Measurements from ENCODE around the gene P4HA1.
"Not testable (repeated sequence)": the region's sequence is repeated elsewhere in the genome, so short reads cannot be mapped to it uniquely, and the experiment has no call there.

P4HA1 gene

DNA sequence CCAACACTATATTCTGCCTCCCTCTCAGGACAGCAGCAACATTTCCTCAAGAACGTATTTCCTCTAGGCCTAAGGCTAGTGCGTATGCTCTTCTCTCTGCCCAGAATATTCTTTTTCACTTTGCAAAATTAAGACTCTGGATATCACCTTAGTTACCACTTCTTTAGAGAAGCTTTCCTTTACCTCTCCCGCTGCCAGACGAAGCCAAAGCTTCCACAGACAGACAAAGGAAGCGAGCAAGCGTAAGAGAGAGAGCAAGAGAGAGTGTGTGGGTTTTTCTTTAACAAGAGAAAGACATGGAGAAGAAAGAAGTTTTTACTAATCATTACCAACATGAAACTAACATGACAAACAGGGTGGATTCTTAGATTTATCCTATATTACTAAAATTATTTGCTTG, 64.1 kb downstream of the P4HA1 start:
- H3K9me3 ChIP-seq (ENCODE audit: control insufficient read depth, insufficient read depth, low read length), result no peaks in the 10 kb centered on the region
- H3K4me1 ChIP-seq (ENCODE audit: control insufficient read depth, insufficient read depth, low read length), result no peaks in the 10 kb centered on the region
- no peaks in the 10 kb centered on the region for H3K27me3 ChIP-seq (ENCODE audit: control insufficient read depth, insufficient read depth, low read length)
- H3K36me3 ChIP-seq (ENCODE audit: control insufficient read depth, insufficient read depth, low read length), result no peaks in the 10 kb centered on the region
- H3K9ac ChIP-seq (ENCODE audit: low read depth, low read length), result peak overlapping the region; percentile 24
- no peak overlapping the region for H3K4me3 ChIP-seq (ENCODE audit: low read depth, low read length)

DNA sequence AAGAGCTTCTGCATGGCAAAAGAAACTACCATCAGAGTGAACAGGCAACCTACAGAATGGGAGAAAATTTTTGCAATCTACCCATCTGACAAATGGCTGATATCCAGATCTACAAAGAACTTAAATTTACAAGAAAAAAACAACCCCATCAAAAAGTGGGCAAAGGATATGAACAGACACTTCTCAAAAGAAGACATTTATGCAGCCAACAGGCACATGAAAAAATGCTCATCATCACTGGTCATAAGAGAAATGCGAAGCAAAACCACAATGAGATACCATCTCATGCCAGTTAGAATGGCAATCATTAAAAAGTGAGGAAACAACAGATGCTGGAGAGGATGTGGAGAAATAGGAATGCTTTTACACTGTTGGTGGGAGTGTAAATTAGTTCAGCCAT, 70.0 kb downstream of the P4HA1 start:
- H3K27me3 ChIP-seq (ENCODE audit: control insufficient read depth, insufficient read depth, low read length); H3K9me3 ChIP-seq (ENCODE audit: control insufficient read depth, insufficient read depth, low read length); H3K36me3 ChIP-seq (ENCODE audit: control insufficient read depth, insufficient read depth, low read length); H3K4me3 ChIP-seq (ENCODE audit: low read depth, low read length); H3K9ac ChIP-seq (ENCODE audit: low read depth, low read length); H3K4me1 ChIP-seq (ENCODE audit: control insufficient read depth, insufficient read depth, low read length): not testable (repeated sequence)

DNA sequence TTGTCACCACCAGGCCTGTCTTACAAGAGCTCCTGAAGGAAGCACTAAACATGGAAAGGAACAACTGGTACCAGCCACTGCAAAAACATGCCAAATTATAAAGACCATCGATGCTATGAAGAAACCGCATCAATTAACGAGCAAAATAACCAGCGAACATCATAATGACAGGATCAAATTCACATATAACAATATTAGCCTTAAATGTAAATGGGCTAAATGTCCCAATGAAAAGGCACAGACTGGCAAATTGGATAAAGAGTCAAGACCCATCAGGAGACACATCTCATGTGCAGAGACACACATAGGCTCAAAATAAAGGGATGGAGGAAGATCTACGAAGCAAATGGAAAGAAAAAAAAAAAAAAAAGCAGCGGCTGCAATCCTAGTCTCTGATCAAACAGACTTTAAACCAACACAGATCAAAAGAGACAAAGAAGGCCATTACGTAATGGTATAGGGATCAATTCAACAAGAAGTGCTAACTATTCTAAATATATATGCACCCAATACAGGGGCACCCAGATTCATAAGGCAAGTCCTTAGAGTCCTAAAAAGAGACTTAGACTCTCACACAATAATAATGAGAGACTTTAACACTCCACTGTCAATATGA, 73.1 kb downstream of the P4HA1 start:
- not testable (repeated sequence) for H3K4me1 ChIP-seq (ENCODE audit: control insufficient read depth, insufficient read depth, low read length); H3K9me3 ChIP-seq (ENCODE audit: control insufficient read depth, insufficient read depth, low read length); H3K9ac ChIP-seq (ENCODE audit: low read depth, low read length); H3K36me3 ChIP-seq (ENCODE audit: control insufficient read depth, insufficient read depth, low read length); H3K27me3 ChIP-seq (ENCODE audit: control insufficient read depth, insufficient read depth, low read length); H3K4me3 ChIP-seq (ENCODE audit: low read depth, low read length)

DNA sequence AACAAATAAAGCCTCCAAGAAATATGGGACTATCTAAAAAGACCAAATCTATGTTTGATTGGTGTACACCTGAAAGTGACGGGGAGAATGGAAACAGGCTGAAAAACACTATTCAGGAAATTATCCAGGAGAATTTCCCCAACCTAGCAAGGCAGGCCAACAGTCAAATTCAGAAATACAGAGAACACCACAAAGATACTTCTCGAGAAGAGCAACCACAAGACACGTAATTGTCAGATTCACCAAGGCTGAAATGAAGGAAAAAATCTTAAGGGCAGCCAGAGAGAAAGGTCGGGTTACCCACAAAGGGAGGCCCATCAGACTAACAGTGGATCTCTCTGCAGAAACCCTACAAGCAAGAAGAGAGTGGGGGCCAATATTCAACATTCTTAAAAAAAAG, 73.7 kb downstream of the P4HA1 start:
- H3K27me3 ChIP-seq (ENCODE audit: control insufficient read depth, insufficient read depth, low read length); H3K36me3 ChIP-seq (ENCODE audit: control insufficient read depth, insufficient read depth, low read length); H3K9ac ChIP-seq (ENCODE audit: low read depth, low read length); H3K4me3 ChIP-seq (ENCODE audit: low read depth, low read length); H3K4me1 ChIP-seq (ENCODE audit: control insufficient read depth, insufficient read depth, low read length); H3K9me3 ChIP-seq (ENCODE audit: control insufficient read depth, insufficient read depth, low read length): not testable (repeated sequence)

DNA sequence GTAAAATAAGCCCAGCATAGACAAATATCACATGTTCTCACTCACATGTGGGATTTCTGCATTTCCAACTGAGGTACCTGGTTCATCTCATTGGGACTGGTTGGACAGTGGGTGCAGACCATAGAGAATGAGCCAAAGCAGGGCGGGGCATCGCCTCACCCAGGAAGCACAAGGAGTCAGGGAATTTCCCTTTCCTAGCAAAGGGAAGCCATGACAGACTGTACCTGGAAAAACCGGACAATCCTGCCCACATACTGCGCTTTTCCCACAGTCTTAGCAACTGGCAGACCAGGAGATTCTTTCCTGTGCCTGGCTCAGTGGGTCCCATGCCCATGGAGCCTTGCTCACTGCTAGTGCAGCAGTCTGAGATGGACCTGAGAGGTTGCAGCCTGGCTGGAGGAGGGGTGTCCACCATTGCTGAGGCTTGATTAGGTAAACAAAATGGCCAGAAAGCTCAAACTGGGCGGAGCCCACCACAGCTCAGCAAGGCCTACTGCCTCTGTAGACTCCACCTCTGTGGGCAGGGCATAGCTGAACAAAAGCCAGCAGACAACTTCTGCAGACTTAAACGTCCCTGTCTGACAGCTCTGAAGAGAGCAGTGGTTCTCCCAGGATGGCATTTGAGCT, 75.0 kb downstream of the P4HA1 start:
- not testable (repeated sequence) for H3K4me3 ChIP-seq (ENCODE audit: low read depth, low read length); H3K4me1 ChIP-seq (ENCODE audit: control insufficient read depth, insufficient read depth, low read length); H3K36me3 ChIP-seq (ENCODE audit: control insufficient read depth, insufficient read depth, low read length); H3K9me3 ChIP-seq (ENCODE audit: control insufficient read depth, insufficient read depth, low read length); H3K9ac ChIP-seq (ENCODE audit: low read depth, low read length); H3K27me3 ChIP-seq (ENCODE audit: control insufficient read depth, insufficient read depth, low read length)

DNA sequence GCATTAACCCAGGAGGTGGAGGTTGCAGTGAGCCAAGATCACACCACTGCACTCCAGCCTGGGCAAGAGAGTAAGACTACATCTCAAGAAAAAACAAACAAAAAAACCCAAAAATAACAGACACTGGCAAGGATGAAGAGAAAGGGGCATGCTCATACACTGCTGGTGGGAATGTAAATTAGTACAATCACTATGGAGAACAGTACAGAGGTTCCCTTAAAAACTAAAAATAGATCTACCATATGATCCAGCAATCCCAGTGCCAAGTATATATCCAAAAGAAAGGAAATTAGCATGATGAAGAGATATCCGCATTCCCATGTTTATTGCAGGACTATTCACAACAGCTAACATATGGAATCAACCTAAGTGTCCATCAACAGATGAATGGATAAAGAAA, 75.6 kb downstream of the P4HA1 start:
- H3K27me3 ChIP-seq (ENCODE audit: control insufficient read depth, insufficient read depth, low read length), result no peaks in the 10 kb centered on the region
- no peak overlapping the region for H3K9ac ChIP-seq (ENCODE audit: low read depth, low read length)
- no peaks in the 10 kb centered on the region for H3K36me3 ChIP-seq (ENCODE audit: control insufficient read depth, insufficient read depth, low read length)
- H3K4me3 ChIP-seq (ENCODE audit: low read depth, low read length), result no peak overlapping the region
- H3K9me3 ChIP-seq (ENCODE audit: control insufficient read depth, insufficient read depth, low read length), result no peaks in the 10 kb centered on the region
- no peaks in the 10 kb centered on the region for H3K4me1 ChIP-seq (ENCODE audit: control insufficient read depth, insufficient read depth, low read length)

DNA sequence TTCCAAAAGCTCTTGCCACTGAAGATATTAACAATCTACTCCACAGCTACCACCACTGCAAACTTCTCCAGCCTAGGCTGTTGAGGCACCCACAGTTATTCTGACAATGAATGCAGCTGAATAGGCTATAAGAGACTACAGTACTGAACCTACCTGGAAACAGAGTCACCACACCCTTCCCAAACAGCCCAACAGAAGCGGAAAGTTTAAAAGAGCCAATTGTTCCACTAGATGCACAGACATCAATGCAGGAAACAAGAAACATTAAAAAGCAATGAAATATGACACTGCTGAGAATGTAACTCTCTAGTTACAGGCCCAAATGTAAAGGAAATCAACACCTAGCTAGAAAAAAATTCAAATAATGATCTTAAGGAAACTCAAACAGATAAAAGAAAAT, 77.6 kb downstream of the P4HA1 start:
- no peaks in the 10 kb centered on the region for H3K4me1 ChIP-seq (ENCODE audit: control insufficient read depth, insufficient read depth, low read length)
- H3K4me3 ChIP-seq (ENCODE audit: low read depth, low read length), result no peak overlapping the region
- no peaks in the 10 kb centered on the region for H3K36me3 ChIP-seq (ENCODE audit: control insufficient read depth, insufficient read depth, low read length)
- H3K9me3 ChIP-seq (ENCODE audit: control insufficient read depth, insufficient read depth, low read length), result no peaks in the 10 kb centered on the region
- H3K27me3 ChIP-seq (ENCODE audit: control insufficient read depth, insufficient read depth, low read length), result no peaks in the 10 kb centered on the region
- no peak overlapping the region for H3K9ac ChIP-seq (ENCODE audit: low read depth, low read length)

DNA sequence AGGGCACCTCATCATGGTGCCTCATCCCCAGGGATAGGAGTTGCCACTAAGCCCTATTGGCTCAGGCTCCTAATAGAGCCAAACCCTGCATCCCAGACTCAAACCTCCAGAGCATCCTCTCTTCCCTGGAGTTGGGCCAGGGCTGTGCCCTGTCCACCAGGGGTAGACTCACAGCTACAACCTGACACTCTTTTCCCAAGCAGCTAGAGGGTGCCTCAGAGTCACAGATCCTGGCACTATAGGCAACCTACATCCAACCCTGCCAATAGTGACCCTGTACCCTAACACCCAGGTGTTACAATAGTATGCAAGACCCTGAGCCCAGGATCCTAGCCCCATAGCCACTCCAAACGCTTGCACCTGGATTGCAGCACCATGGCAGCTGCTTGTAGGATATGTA, 78.0 kb downstream of the P4HA1 start:
- no peaks in the 10 kb centered on the region for H3K27me3 ChIP-seq (ENCODE audit: control insufficient read depth, insufficient read depth, low read length)
- H3K4me1 ChIP-seq (ENCODE audit: control insufficient read depth, insufficient read depth, low read length), result no peaks in the 10 kb centered on the region
- H3K9me3 ChIP-seq (ENCODE audit: control insufficient read depth, insufficient read depth, low read length), result no peaks in the 10 kb centered on the region
- no peaks in the 10 kb centered on the region for H3K36me3 ChIP-seq (ENCODE audit: control insufficient read depth, insufficient read depth, low read length)
- H3K9ac ChIP-seq (ENCODE audit: low read depth, low read length), result no peak overlapping the region
- H3K4me3 ChIP-seq (ENCODE audit: low read depth, low read length), result no peak overlapping the region

DNA sequence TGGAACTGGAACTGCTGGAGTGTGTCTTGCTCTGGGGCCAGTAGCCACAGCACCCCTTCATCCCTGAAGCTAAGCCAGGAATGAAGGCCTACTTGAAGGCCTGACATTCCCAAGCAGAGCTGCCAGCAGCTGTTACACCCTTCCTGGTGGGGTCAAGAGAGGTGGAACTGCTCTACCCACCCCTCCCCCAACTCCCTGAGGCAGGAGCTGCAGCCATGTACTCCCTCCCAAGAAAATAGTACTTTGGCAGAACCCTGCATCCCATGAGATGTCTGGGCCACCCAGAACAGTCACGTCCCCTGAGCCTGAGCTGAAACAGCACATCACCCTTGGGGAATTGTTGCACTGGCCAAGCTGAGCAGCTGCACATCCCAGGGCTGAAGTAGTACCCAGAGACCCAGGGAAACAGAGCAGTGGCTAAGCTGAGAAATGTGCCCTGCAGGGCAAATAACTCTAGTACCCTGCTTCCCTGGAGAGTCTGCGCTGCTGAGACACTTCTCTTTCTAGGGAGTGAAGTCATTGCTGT, 78.6 kb downstream of the P4HA1 start:
- no peak overlapping the region for H3K9ac ChIP-seq (ENCODE audit: low read depth, low read length)
- no peaks in the 10 kb centered on the region for H3K4me1 ChIP-seq (ENCODE audit: control insufficient read depth, insufficient read depth, low read length)
- no peak overlapping the region for H3K4me3 ChIP-seq (ENCODE audit: low read depth, low read length)
- no peaks in the 10 kb centered on the region for H3K9me3 ChIP-seq (ENCODE audit: control insufficient read depth, insufficient read depth, low read length)
- no peaks in the 10 kb centered on the region for H3K27me3 ChIP-seq (ENCODE audit: control insufficient read depth, insufficient read depth, low read length)
- H3K36me3 ChIP-seq (ENCODE audit: control insufficient read depth, insufficient read depth, low read length), result no peaks in the 10 kb centered on the region

DNA sequence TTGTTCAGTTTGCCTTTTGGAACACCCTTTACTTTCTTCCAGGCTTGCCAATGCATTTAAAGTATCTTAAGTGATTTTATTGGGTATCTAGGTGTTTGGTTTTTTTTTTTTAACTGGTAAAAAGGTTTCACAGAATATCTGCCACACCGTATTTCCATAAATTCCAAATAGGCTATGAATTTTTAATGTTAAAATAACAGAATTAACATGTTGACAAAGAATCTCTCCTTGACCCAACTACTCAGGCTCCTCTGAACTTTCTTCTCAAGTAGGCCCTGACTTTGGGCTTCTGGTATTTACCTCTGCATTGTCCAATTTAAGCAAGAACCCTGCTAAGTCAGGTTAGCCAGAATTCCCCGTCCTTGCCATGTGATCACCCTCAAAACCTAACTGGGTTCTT, 80.9 kb downstream of the P4HA1 start:
- Histone ChIP-seq H3K27me3 (ENCODE audit: control insufficient read depth, insufficient read depth, low read length) (no peaks in the 10 kb centered on the region), H3K4me3 (ENCODE audit: low read depth, low read length) (no peak overlapping the region), H3K9ac (ENCODE audit: low read depth, low read length) (no peak overlapping the region), H3K9me3 (ENCODE audit: control insufficient read depth, insufficient read depth, low read length) (no peaks in the 10 kb centered on the region), H3K36me3 (ENCODE audit: control insufficient read depth, insufficient read depth, low read length) (no peaks in the 10 kb centered on the region), H3K4me1 (ENCODE audit: control insufficient read depth, insufficient read depth, low read length) (no peaks in the 10 kb centered on the region)

DNA sequence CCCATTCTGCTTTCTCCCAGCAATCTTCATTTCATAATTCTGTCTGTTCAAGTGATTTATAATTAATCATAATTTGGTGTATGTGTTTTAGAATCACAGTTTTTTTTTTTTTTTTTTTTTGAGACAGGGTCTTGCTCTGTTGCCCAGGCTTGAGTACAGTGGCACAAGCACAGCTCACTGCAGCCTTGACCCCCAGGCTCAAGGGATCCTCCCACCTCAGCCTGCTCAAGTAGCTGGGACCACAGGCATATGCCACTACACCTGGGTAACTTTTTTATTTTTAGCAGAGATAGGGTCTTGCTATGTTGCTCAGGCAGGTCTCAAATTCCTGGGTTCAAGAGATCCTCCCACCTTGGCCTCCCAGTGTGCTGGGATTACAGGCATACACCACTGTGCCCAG, 92.8 kb downstream of the P4HA1 start:
- no peak overlapping the region for H3K9ac ChIP-seq (ENCODE audit: low read depth, low read length)
- H3K36me3 ChIP-seq (ENCODE audit: control insufficient read depth, insufficient read depth, low read length), result no peaks in the 10 kb centered on the region

DNA sequence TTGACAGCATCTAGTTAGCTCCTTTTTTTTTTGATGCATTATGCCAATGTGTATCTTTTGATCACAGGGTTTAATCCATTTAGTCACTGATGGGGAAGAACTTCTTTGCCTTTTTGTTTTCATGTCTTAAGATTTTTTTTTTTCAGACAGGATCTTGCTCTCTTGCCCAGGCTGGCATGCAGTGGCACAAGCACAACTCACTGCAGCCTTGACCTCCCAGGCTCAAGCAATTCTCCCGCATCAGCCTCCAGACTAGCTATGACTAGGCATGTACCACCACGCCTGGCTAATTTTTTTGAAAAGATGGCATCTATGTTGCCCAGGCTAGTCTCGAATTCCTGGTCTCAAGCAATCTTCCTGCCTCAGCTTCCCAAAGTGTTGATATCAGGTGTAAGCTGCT, 95.7 kb downstream of the P4HA1 start:
- peaks cover 3% of the 10 kb centered on the region for H3K9me3 ChIP-seq (ENCODE audit: control insufficient read depth, insufficient read depth, low read length)
- no peak overlapping the region for H3K9ac ChIP-seq (ENCODE audit: low read depth, low read length)
- no peak overlapping the region for H3K4me3 ChIP-seq (ENCODE audit: low read depth, low read length)
- H3K27me3 ChIP-seq (ENCODE audit: control insufficient read depth, insufficient read depth, low read length), result no peaks in the 10 kb centered on the region
- no peaks in the 10 kb centered on the region for H3K4me1 ChIP-seq (ENCODE audit: control insufficient read depth, insufficient read depth, low read length)
- H3K36me3 ChIP-seq (ENCODE audit: control insufficient read depth, insufficient read depth, low read length), result no peaks in the 10 kb centered on the region

More for the DNA sequence above, 92.8 kb downstream of the P4HA1 start:
- Histone ChIP-seq H3K4me1 (ENCODE audit: control insufficient read depth, insufficient read depth, low read length) (no peaks in the 10 kb centered on the region), H3K27me3 (ENCODE audit: control insufficient read depth, insufficient read depth, low read length) (no peaks in the 10 kb centered on the region), H3K9me3 (ENCODE audit: control insufficient read depth, insufficient read depth, low read length) (no peaks in the 10 kb centered on the region), H3K4me3 (ENCODE audit: low read depth, low read length) (no peak overlapping the region)
